ENCODE data around the gene RPUSD1. TPM values are rescaled to one million over a fixed set of nuclear protein-coding genes. Genes with fewer than 3 reads are reported as not detected.

The RPUSD1 gene
- polyA plus RNA-seq, 1 donor (not counting 4 experiments of a cell fraction or from before 2014, with no cell fraction given), result 11.9 TPM

- no peaks in the 10 kb centered on the region for H3K9me3 ChIP-seq (ENCODE audit: control insufficient read depth, low read depth, low read length)
- H3K4me2 ChIP-seq (ENCODE audit: control insufficient read depth, extremely low read depth, insufficient read depth, low read depth, low read length), result no peak overlapping the region
- no peaks in the 10 kb centered on the region for H3K36me3 ChIP-seq (ENCODE audit: control insufficient read depth in 2 of 2, extremely low read depth in 1 of 2, insufficient read depth in 2 of 2, low read length in 2 of 2)
- H3K27me3 ChIP-seq (ENCODE audit: control insufficient read depth, extremely low read depth, insufficient read depth, low read length), result peaks cover 44% of the 10 kb centered on the region
- FAIRE-seq (no peak), DNase-seq (ENCODE audit: low read depth, low spot score) (no peak)
- no peaks in the 10 kb centered on the region for H3K4me1 ChIP-seq (ENCODE audit: control insufficient read depth, extremely low read depth, insufficient read depth, low read length)
- H3K9me1 ChIP-seq (ENCODE audit: control insufficient read depth, extremely low read depth, insufficient read depth, low read length), result no peaks in the 10 kb centered on the region
- TF ChIP-seq EZH2 (IDR thresholded peaks at IDR 0.05; ENCODE audit: low read length), result no peak
- TF ChIP-seq, protein P1, sequence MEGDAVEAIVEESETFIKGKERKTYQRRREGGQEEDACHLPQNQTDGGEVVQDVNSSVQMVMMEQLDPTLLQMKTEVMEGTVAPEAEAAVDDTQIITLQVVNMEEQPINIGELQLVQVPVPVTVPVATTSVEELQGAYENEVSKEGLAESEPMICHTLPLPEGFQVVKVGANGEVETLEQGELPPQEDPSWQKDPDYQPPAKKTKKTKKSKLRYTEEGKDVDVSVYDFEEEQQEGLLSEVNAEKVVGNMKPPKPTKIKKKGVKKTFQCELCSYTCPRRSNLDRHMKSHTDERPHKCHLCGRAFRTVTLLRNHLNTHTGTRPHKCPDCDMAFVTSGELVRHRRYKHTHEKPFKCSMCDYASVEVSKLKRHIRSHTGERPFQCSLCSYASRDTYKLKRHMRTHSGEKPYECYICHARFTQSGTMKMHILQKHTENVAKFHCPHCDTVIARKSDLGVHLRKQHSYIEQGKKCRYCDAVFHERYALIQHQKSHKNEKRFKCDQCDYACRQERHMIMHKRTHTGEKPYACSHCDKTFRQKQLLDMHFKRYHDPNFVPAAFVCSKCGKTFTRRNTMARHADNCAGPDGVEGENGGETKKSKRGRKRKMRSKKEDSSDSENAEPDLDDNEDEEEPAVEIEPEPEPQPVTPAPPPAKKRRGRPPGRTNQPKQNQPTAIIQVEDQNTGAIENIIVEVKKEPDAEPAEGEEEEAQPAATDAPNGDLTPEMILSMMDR (optimal IDR thresholded peaks at IDR 0.05 in 1 of 3, IDR thresholded peaks at IDR 0.05 in 1 of 3, conservative IDR thresholded peaks at IDR 0.05 in 1 of 3; ENCODE audit: extremely low read depth in 1 of 3, insufficient read depth in 2 of 3, low read length in 3 of 3), result no peak
- H4K20me1 ChIP-seq (ENCODE audit: control insufficient read depth, extremely low read depth, insufficient read depth, low read length), result peaks cover 2% of the 10 kb centered on the region
- H3K79me2 ChIP-seq (ENCODE audit: control insufficient read depth, insufficient read depth, low read length), result no peaks in the 10 kb centered on the region
- no peak overlapping the region for H3K4me3 ChIP-seq (ENCODE audit: control insufficient read depth in 2 of 3, extremely low read depth in 1 of 3, insufficient read depth in 2 of 3, low read depth in 1 of 3, low read length in 3 of 3)
- H3K27ac ChIP-seq (ENCODE audit: control insufficient read depth, insufficient read depth, low read length), result no peak overlapping the region
- dilution Hi-C loops (cut with MboI; ENCODE audit: extremely low pct_ligation_motif_present, low sequenced_read_pairs), result no loop called here
- no peak overlapping the region for H3K9ac ChIP-seq (ENCODE audit: control insufficient read depth, extremely low read depth, insufficient read depth, low read length)
- no peak overlapping the region for H2AFZ ChIP-seq (ENCODE audit: control insufficient read depth, low read length)
Observed at GRCh38 chr16:798666-799065, 10.5 kb upstream of the RPUSD1 start.

DNA sequence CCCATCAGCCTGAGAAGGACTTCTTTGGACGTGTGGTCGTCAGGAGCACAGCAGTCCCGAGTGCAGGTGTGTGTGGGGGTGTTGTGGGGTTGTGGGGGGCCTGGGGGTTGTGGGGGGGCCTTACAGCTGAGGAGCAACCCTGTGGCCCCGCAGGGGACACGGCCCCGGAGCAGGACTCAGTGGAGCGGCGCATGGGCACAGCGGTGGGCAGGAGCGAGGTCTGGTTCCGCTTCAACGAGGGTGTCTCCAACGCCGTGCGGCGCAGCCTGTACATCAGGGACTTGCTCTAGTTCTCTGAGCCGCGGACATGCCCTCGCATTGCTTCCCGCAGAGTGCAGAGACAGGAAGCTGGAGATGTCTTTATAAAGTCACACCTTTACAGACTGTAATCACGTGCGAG is 9.5 kb upstream of the RPUSD1 start:
- H3K27ac ChIP-seq (ENCODE audit: control insufficient read depth, insufficient read depth, low read length), result no peak overlapping the region
- no peaks in the 10 kb centered on the region for H3K36me3 ChIP-seq (ENCODE audit: control insufficient read depth in 2 of 2, extremely low read depth in 1 of 2, insufficient read depth in 2 of 2, low read length in 2 of 2)
- H3K4me1 ChIP-seq (ENCODE audit: control insufficient read depth, extremely low read depth, insufficient read depth, low read length), result no peaks in the 10 kb centered on the region
- FAIRE-seq (no peak), DNase-seq (ENCODE audit: low read depth, low spot score) (no peak)
- H3K79me2 ChIP-seq (ENCODE audit: control insufficient read depth, insufficient read depth, low read length), result no peaks in the 10 kb centered on the region
- H4K20me1 ChIP-seq (ENCODE audit: control insufficient read depth, extremely low read depth, insufficient read depth, low read length), result peaks cover 2% of the 10 kb centered on the region
- dilution Hi-C loops (cut with MboI; ENCODE audit: extremely low pct_ligation_motif_present, low sequenced_read_pairs), result no loop called here
- TF ChIP-seq, protein P1 (optimal IDR thresholded peaks at IDR 0.05 in 1 of 3, IDR thresholded peaks at IDR 0.05 in 1 of 3, conservative IDR thresholded peaks at IDR 0.05 in 1 of 3; ENCODE audit: extremely low read depth in 1 of 3, insufficient read depth in 2 of 3, low read length in 3 of 3), result no peak
- TF ChIP-seq EZH2 (IDR thresholded peaks at IDR 0.05; ENCODE audit: low read length), result no peak
- no peak overlapping the region for H2AFZ ChIP-seq (ENCODE audit: control insufficient read depth, low read length)
- no peak overlapping the region for H3K9ac ChIP-seq (ENCODE audit: control insufficient read depth, extremely low read depth, insufficient read depth, low read length)
- no peaks in the 10 kb centered on the region for H3K9me1 ChIP-seq (ENCODE audit: control insufficient read depth, extremely low read depth, insufficient read depth, low read length)
- peaks cover 37% of the 10 kb centered on the region for H3K27me3 ChIP-seq (ENCODE audit: control insufficient read depth, extremely low read depth, insufficient read depth, low read length)
- H3K9me3 ChIP-seq (ENCODE audit: control insufficient read depth, low read depth, low read length), result no peaks in the 10 kb centered on the region
- no peak overlapping the region for H3K4me2 ChIP-seq (ENCODE audit: control insufficient read depth, extremely low read depth, insufficient read depth, low read depth, low read length)
- H3K4me3 ChIP-seq (ENCODE audit: control insufficient read depth in 2 of 3, extremely low read depth in 1 of 3, insufficient read depth in 2 of 3, low read depth in 1 of 3, low read length in 3 of 3), result no peak overlapping the region

All from keratinocyte (primary cell).